Parathyroid adenoma (tissue), 2 donors: ENCODE results near the gene LZIC.
"Not testable (repeated sequence)": the region's sequence is repeated elsewhere in the genome, so short reads cannot be mapped to it uniquely, and the experiment has no call there.

Source experiments
- H2AFZ ChIP-seq: fragments of 300-600 bp; sonication (generic); one replicate; pipeline ENCODE4 v1.7.0; 2017; ENCODE audit warnings: antibody characterized with exemption, mild to moderate bottlenecking
- H3K27ac ChIP-seq: fragments of 300-600 bp; sonication (generic); one replicate; pipeline ENCODE4 v1.7.0; 2017
- H3K27me3 ChIP-seq: fragments of 300-600 bp; sonication (generic); one replicate; pipeline ENCODE4 v1.7.0; 2017; ENCODE audit warnings: low read length; ENCODE audit not compliant: control insufficient read depth, insufficient read depth
- H3K36me3 ChIP-seq: fragments of 300-600 bp; sonication (generic); one replicate; pipeline ENCODE4 v1.7.0; 2017; ENCODE audit warnings: low read length; ENCODE audit not compliant: control insufficient read depth, insufficient read depth
- H3K4me1 ChIP-seq: fragments of 300-600 bp; sonication (generic); one replicate; pipeline ENCODE4 v1.7.0; 2017; ENCODE audit warnings: control low read depth
- H3K4me2 ChIP-seq: fragments of 300-600 bp; sonication (generic); one replicate; pipeline ENCODE4 v1.7.0; 2017; ENCODE audit warnings: low read length
- H3K4me3 ChIP-seq: fragments of 300-600 bp; sonication (generic); one replicate; pipeline ENCODE4 v1.7.0; 2017; ENCODE audit warnings: low read depth, low read length
- H3K79me2 ChIP-seq: fragments of 300-600 bp; sonication (generic); one replicate; pipeline ENCODE4 v1.7.0; 2017; ENCODE audit warnings: control low read depth
- H3K9ac ChIP-seq: fragments of 300-600 bp; sonication (generic); one replicate; pipeline ENCODE4 v1.7.0; 2017; ENCODE audit warnings: mild to moderate bottlenecking
- H3K9me3 ChIP-seq: fragments of 300-600 bp; sonication (generic); one replicate; pipeline ENCODE4 v1.7.0; 2017; ENCODE audit warnings: low read length; ENCODE audit not compliant: control insufficient read depth
- CTCF ChIP-seq: fragments of 300-600 bp; sonication (generic); IDR thresholded peaks from one replicate; pipeline ENCODE4 v1.7.0; 2017; ENCODE audit warnings: antibody characterized with exemption, mild to moderate bottlenecking
- donor health status: primary hyperparathyroidism.

LZIC gene

GRCh38 chr1:9922342-9922741, 20.8 kb downstream of the LZIC start:
- Histone ChIP-seq H3K9ac (no peak overlapping the region), H3K9me3 (no peaks in the 10 kb centered on the region), H3K27ac (no peak overlapping the region), H3K4me1 (no peaks in the 10 kb centered on the region), H3K36me3 (no peaks in the 10 kb centered on the region), H3K4me2 (no peak overlapping the region), H3K27me3 (no peaks in the 10 kb centered on the region), H2AFZ (no peak overlapping the region), H3K4me3 (no peak overlapping the region), H3K79me2 (no peaks in the 10 kb centered on the region)
- TF ChIP-seq CTCF = no peak

GRCh38 chr1:9920606-9921005, 22.6 kb downstream of the LZIC start:
- Histone ChIP-seq H3K4me3 (no peak overlapping the region), H3K36me3 (no peaks in the 10 kb centered on the region), H3K27ac (no peak overlapping the region), H2AFZ (no peak overlapping the region), H3K4me1 (no peaks in the 10 kb centered on the region), H3K79me2 (no peaks in the 10 kb centered on the region), H3K4me2 (no peak overlapping the region), H3K27me3 (no peaks in the 10 kb centered on the region), H3K9me3 (no peaks in the 10 kb centered on the region), H3K9ac (no peak overlapping the region)
- no peak for TF ChIP-seq CTCF

GRCh38 chr1:9917901-9918300, 25.3 kb downstream of the LZIC start:
- Histone ChIP-seq H3K4me2 (no peak overlapping the region), H3K4me1 (no peaks in the 10 kb centered on the region), H2AFZ (no peak overlapping the region), H3K9ac (no peak overlapping the region), H3K36me3 (no peaks in the 10 kb centered on the region), H3K4me3 (no peak overlapping the region), H3K27ac (no peak overlapping the region), H3K9me3 (no peaks in the 10 kb centered on the region), H3K79me2 (no peaks in the 10 kb centered on the region), H3K27me3 (no peaks in the 10 kb centered on the region)
- TF ChIP-seq CTCF = no peak

GRCh38 chr1:9917495-9917894, 25.7 kb downstream of the LZIC start:
- H3K36me3 ChIP-seq, H3K27me3 ChIP-seq, H3K4me1 ChIP-seq, H3K4me3 ChIP-seq, H2AFZ ChIP-seq, H3K4me2 ChIP-seq, H3K9me3 ChIP-seq, H3K27ac ChIP-seq, H3K9ac ChIP-seq, H3K79me2 ChIP-seq: not testable (repeated sequence)

- Histone ChIP-seq H3K9ac (no peak overlapping the region), H2AFZ (no peak overlapping the region), H3K27me3 (no peaks in the 10 kb centered on the region), H3K4me1 (no peaks in the 10 kb centered on the region), H3K4me2 (no peak overlapping the region), H3K27ac (no peak overlapping the region), H3K79me2 (no peaks in the 10 kb centered on the region), H3K4me3 (no peak overlapping the region), H3K9me3 (no peaks in the 10 kb centered on the region), H3K36me3 (no peaks in the 10 kb centered on the region)
- TF ChIP-seq CTCF = no peak
Measured at GRCh38 chr1:9916452-9916851, 26.7 kb downstream of the LZIC start.
